Kidney (tissue), 14 donors: Measurements from ENCODE around the gene MYCBP. TPM values are rescaled to one million over a fixed set of nuclear protein-coding genes. Genes with fewer than 3 reads are reported as not detected.
A peak's percentile ranks its signal among the peaks of the same experiment; 100 is the strongest.

Source experiments
- DNase-seq, 5 donors: peaks; one replicate each; pipeline ENCODE4 v3.0.0-alpha.2; 2013 to 2020
- FAIRE-seq: peaks from 2 replicates; lab custom pipeline; 2012; peaks lifted over from hg19 to GRCh38; lab: Jason Lieb, UNC
- H3K27ac ChIP-seq, 2 donors: one replicate each; pipeline ENCODE4 v1.7.0; 2013; ENCODE audit warnings: low read depth in 2 of 2, low read length in 2 of 2, inconsistent platforms in 1 of 2
- H3K27me3 ChIP-seq: one replicate; pipeline ENCODE4 v1.7.1; 2013; ENCODE audit warnings: low read length, inconsistent platforms; ENCODE audit not compliant: control insufficient read depth, insufficient read depth
- H3K36me3 ChIP-seq, 3 donors: one replicate each; pipeline versions ENCODE4 v1.7.0 to v1.7.1; 2013; ENCODE audit warnings: low read length in 3 of 3, control low read depth in 1 of 3, inconsistent platforms in 1 of 3; ENCODE audit not compliant: insufficient read depth in 3 of 3, control insufficient read depth in 2 of 3
- H3K4me1 ChIP-seq, 3 donors: one replicate each; pipeline versions ENCODE4 v1.7.0 to v1.7.1; 2013; ENCODE audit warnings: low read length in 3 of 3, inconsistent platforms in 1 of 3, low read depth in 1 of 3; ENCODE audit not compliant: control insufficient read depth in 2 of 3, insufficient read depth in 2 of 3
- H3K4me3 ChIP-seq, 3 donors: one replicate each; pipeline versions ENCODE4 v1.7.0 to v1.8.1; 2013; ENCODE audit warnings: low read length in 3 of 3, control low read depth in 1 of 3, inconsistent platforms in 1 of 3
- H3K9ac ChIP-seq, 3 donors: one replicate each; pipeline versions ENCODE4 v1.7.0 to v1.7.1; 2013; ENCODE audit warnings: low read length in 3 of 3, control low read depth in 1 of 3, inconsistent platforms in 1 of 3
- H3K9me3 ChIP-seq, 3 donors: one replicate each; pipeline versions ENCODE4 v1.7.0 to v1.7.1; 2013; ENCODE audit warnings: low read length in 3 of 3, control low read depth in 1 of 3, inconsistent platforms in 1 of 3; ENCODE audit not compliant: control insufficient read depth in 2 of 3, insufficient read depth in 1 of 3
- CTCF ChIP-seq: IDR thresholded peaks from 3 replicates; pipeline ENCODE4 v1.5.1; 2012; ENCODE audit warnings: mild to moderate bottlenecking, moderate library complexity, borderline replicate concordance; ENCODE audit not compliant: insufficient read depth; ENCODE audit errors: extremely low read depth
- intact Hi-C: fragments of 100-400 bp; cut with DNase I; formaldehyde crosslinking; loops from one replicate; pipeline ENCODE4 v1.11.1; 2022
- polyA plus RNA-seq: library from polyadenylated mRNA; stranded (reverse); fragments of 350-450 nt; fragmentation: Illumina TruSeq; extraction: RNeasy Lipid Tissue Mini Kit (QIAGEN cat#74804); gene quantifications from one replicate; pipeline ENCODE4 v1.2.3, GENCODE V29; 2014; ENCODE audit warnings: low read depth, low replicate concordance; ENCODE audit not compliant: insufficient read depth
- total RNA-seq: library from RNA; stranded (reverse); fragmentation: NEBNext Ultra II Directional; extraction: Animal tissue kit (Norgen Biotek cat#: 25700); gene quantifications from one replicate; pipeline ENCODE4 v1.2.1, GENCODE V29; 2021
- donor health status: control.
- donor health status: control.
- donor health status: control.
- donor health status: control.
- donor health status: control.
- donor health status: DM: yes; HTN: yes; CAD: no.
- donor health status: Normal renal cell carcinoma (clear cell type).

MYCBP gene
- total and polyA plus RNA-seq, 2 donors from 2014 or later = 20.6 to 31.1 TPM

- no peaks in the 10 kb centered on the region for H3K36me3 ChIP-seq
- H3K9me3 ChIP-seq = peaks cover 0 to 8% (median 0%) of the 10 kb centered on the region in 3 donors
- H3K4me3 ChIP-seq = no peak overlapping the region
- no peak overlapping the region for H3K27ac ChIP-seq
- no peak for FAIRE-seq
- H3K27me3 ChIP-seq = no peaks in the 10 kb centered on the region
- no peak for TF ChIP-seq CTCF
- H3K4me1 ChIP-seq = peaks cover 0 to 5% (median 0%) of the 10 kb centered on the region in 3 donors
- intact Hi-C loops = no loop called here
- H3K9ac ChIP-seq = no peak overlapping the region
- DNase-seq = no peak
Measured at GRCh38 chr1:38819040-38819439, 54.1 kb downstream of the MYCBP start.

GRCh38 chr1:38818175-38818976, 54.8 kb downstream of the MYCBP start:
- Histone ChIP-seq H3K9me3 (peaks cover 0 to 8% (median 0%) of the 10 kb centered on the region in 3 donors), H3K36me3 (no peaks in the 10 kb centered on the region), H3K4me3 (peak overlapping the region in 1 of 3 donors; percentile 49), H3K27me3 (no peaks in the 10 kb centered on the region), H3K4me1 (peaks cover 0 to 5% (median 0%) of the 10 kb centered on the region in 3 donors), H3K27ac (no peak overlapping the region), H3K9ac (no peak overlapping the region)
- DNase-seq (peak in 4 of 5 donors; percentile 77 to 88 (median 80)), FAIRE-seq (no peak)
- TF ChIP-seq CTCF = peak; percentile 77
- intact Hi-C loops = no loop called here

- Histone ChIP-seq H3K27ac (no peak overlapping the region), H3K36me3 (no peaks in the 10 kb centered on the region), H3K27me3 (no peaks in the 10 kb centered on the region), H3K4me3 (peak overlapping the region in 1 of 3 donors; percentile 49), H3K9ac (no peak overlapping the region), H3K4me1 (peaks cover 0 to 5% (median 0%) of the 10 kb centered on the region in 3 donors), H3K9me3 (peaks cover 0 to 8% (median 0%) of the 10 kb centered on the region in 3 donors)
- no peak for DNase-seq
- intact Hi-C loops = no loop called here
- no peak for FAIRE-seq
- no peak for TF ChIP-seq CTCF
Measured at GRCh38 chr1:38817267-38818174, 55.6 kb downstream of the MYCBP start.
